Measurements from ENCODE around the gene DGKH. TPM values are rescaled to one million over a fixed set of nuclear protein-coding genes. Genes with fewer than 3 reads are reported as not detected.

DGKH gene
- total and polyA plus RNA-seq, 10 of the 15 experiments (the other 5 are each of a cell fraction or from before 2014, with no cell fraction given), result 1.3 to 15.2 (median 7.3) TPM

DNA sequence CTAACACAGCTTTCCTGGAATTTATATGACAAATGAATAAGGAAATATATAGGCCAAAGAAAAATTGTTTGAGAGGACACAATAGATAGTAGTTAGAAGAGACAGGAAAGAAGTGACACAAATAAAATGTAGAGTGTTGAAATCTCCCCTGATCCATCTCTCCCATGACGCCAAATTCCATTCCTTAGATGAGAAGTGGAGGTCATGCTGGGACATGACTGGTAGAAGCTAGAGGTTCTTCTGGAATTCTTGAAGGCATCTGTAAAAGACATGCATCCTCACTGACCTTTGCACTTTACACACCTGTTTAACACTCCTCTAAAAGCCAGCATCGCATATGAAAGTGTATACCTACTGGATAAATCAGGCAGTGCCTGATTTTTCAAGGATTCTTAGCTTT is 67.8 kb downstream of the DGKH start (continued):
- TF ChIP-seq, protein P1, sequence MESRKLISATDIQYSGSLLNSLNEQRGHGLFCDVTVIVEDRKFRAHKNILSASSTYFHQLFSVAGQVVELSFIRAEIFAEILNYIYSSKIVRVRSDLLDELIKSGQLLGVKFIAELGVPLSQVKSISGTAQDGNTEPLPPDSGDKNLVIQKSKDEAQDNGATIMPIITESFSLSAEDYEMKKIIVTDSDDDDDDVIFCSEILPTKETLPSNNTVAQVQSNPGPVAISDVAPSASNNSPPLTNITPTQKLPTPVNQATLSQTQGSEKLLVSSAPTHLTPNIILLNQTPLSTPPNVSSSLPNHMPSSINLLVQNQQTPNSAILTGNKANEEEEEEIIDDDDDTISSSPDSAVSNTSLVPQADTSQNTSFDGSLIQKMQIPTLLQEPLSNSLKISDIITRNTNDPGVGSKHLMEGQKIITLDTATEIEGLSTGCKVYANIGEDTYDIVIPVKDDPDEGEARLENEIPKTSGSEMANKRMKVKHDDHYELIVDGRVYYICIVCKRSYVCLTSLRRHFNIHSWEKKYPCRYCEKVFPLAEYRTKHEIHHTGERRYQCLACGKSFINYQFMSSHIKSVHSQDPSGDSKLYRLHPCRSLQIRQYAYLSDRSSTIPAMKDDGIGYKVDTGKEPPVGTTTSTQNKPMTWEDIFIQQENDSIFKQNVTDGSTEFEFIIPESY (IDR thresholded peaks at IDR 0.05), result no peak
- no peak for TF ChIP-seq BACH1 (IDR thresholded peaks at IDR 0.05; ENCODE audit: borderline replicate concordance)

DNA sequence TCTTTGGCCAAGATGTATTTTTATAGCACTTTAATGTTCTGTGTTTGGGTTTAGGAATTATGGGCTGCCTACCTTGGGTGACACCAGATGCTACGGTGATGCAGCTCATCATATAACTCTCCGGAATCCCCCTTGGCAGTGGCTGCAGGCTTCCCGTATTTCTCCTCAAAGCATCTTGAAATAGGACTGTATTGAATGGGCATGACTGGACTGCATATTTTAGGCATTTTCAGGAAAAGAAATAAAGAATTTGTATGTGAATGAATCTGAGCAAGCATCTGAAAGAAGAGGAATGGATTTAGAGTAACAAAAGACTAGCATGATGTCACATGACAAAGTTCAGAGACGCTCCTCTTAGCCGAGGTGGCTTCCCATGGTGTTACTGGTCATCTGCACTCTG is 70.6 kb downstream of the DGKH start:
- no peak for ATAC-seq
- H2AFZ ChIP-seq (ENCODE audit: control insufficient read depth, low read depth, low read length), result no peak overlapping the region

More for the DNA sequence above, 70.6 kb downstream of the DGKH start:
- ChIA-PET POLR2A (no interaction called here), CTCF (interaction anchor here (1.7 kb wide), 1 partner anchor 8 kb away, joined by 12 read pairs; no protein-coding TSS in a partner anchor), SMC1A (ENCODE audit: uncharacterized antibody, unreplicated experiment) (interaction anchor here (0.6 to 2.1 kb wide), 6 partner anchors 63 to 451 kb away, joined by 3 to 9 read pairs (median 3); no protein-coding TSS in a partner anchor), RAD21 (ENCODE audit: unreplicated experiment) (interaction anchor here (1.6 kb wide), 1 partner anchor 19 kb away, joined by 7 read pairs; no protein-coding TSS in a partner anchor)
- in situ Hi-C loops (cut with MboI) (no loop called here), intact Hi-C loops (cut with micrococcal nuclease; ENCODE audit: unreplicated experiment) (no loop called here)
- Histone ChIP-seq H3K27me3 (replicated peaks in 1 of 2; ENCODE audit: control insufficient read depth in 2 of 2, insufficient read depth in 2 of 2, low read length in 1 of 2) (no peaks in the 10 kb centered on the region), H3K79me2 (ENCODE audit: control insufficient read depth, insufficient read depth, low read length) (no peaks in the 10 kb centered on the region; the same call in none of the 2 replicates), H3K4me2 (ENCODE audit: control insufficient read depth, insufficient read depth) (no peak overlapping the region), H3K27ac (ENCODE audit: control insufficient read depth, insufficient read depth) (no peak overlapping the region), H4K20me1 (ENCODE audit: control insufficient read depth, insufficient read depth) (no peaks in the 10 kb centered on the region), H3K36me3 (ENCODE audit: control insufficient read depth in 2 of 2, insufficient read depth in 2 of 2, low read length in 1 of 2) (no peaks in the 10 kb centered on the region), H3K4me1 (ENCODE audit: control insufficient read depth, insufficient read depth, low read length) (no peaks in the 10 kb centered on the region; the same call in 1 of the 2 replicates), H3K9ac (ENCODE audit: control insufficient read depth, insufficient read depth, low read length) (no peak overlapping the region), H3K4me3 (no peak overlapping the region), H3K9me3 (replicated peaks; ENCODE audit: control insufficient read depth, insufficient read depth, low read length) (no peaks in the 10 kb centered on the region; the same call in 2 of the 3 replicates)
- BruUV-seq (replicated peaks), result no TSS peak
- FAIRE-seq (no peak), DNase-seq (ENCODE audit: low read depth, low spot score) (no peak)
- TF ChIP-seq, protein P2, sequence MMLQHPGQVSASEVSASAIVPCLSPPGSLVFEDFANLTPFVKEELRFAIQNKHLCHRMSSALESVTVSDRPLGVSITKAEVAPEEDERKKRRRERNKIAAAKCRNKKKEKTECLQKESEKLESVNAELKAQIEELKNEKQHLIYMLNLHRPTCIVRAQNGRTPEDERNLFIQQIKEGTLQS (IDR thresholded peaks at IDR 0.05; ENCODE audit: borderline replicate concordance, extremely low read depth, low read depth, low read length), result no peak
- no peak for TF ChIP-seq RELA (IDR thresholded peaks at IDR 0.05; ENCODE audit: borderline replicate concordance, partially characterized antibody)
- WGBS (ENCODE audit: insufficient coverage, insufficient replicate concordance, low lambda C conversion rate, missing lambda C conversion rate), result 98% methylated on average over 5 of the region's 5 CpGs
